ENCODE measurements around the gene CAPN12. TPM values are rescaled to one million over a fixed set of nuclear protein-coding genes. Genes with fewer than 3 reads are reported as not detected.

Gene CAPN12
- total and polyA plus RNA-seq, 10 of the 15 experiments (the other 5 are each of a cell fraction or from before 2014, with no cell fraction given): 0.64 to 4.6 (median 2.0) TPM

DNA sequence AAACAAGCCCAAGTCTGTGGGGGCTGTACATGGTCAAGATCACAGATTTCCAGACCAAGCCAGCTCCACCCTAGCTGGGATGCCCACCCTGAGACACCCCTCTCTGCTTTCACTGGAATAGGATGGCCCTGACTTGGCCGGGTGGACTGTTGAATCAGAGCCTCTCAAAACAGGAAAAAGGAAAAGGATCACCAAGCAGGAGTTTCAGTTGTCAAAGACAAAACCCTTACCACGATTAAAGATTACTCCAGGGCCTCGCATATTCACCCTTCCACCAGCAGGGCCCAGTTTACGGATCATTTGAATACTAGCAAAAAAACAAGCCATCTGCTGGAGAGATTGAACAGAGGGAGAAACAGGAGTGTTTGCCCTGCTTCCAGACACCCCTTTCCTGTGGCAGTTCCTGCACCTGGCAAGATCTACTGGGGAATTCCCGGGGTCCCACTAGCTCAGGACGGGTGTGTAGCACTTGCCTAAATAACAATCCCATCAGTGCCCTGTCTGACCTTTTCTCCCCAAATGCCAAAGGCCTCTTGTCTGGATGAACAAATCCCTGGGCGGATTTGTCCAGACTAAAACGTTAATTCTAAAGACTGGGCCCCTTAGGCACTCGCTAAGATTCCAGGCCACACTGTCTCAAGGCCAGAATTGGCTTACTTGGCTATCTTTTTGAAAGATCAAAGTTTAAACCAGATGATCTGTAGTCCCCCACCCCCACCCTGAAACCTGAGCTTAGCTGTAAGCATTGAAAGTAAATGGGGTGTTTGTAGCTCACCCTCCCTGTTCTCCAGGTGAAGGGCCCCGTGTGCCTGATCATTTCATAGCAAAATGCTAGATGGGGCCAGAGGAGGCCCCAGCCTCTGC is 58.4 kb downstream of the CAPN12 start (continued):
- TF ChIP-seq, protein P1, sequence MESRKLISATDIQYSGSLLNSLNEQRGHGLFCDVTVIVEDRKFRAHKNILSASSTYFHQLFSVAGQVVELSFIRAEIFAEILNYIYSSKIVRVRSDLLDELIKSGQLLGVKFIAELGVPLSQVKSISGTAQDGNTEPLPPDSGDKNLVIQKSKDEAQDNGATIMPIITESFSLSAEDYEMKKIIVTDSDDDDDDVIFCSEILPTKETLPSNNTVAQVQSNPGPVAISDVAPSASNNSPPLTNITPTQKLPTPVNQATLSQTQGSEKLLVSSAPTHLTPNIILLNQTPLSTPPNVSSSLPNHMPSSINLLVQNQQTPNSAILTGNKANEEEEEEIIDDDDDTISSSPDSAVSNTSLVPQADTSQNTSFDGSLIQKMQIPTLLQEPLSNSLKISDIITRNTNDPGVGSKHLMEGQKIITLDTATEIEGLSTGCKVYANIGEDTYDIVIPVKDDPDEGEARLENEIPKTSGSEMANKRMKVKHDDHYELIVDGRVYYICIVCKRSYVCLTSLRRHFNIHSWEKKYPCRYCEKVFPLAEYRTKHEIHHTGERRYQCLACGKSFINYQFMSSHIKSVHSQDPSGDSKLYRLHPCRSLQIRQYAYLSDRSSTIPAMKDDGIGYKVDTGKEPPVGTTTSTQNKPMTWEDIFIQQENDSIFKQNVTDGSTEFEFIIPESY (IDR thresholded peaks at IDR 0.05): no peak
- TF ChIP-seq EED (IDR thresholded peaks at IDR 0.05; ENCODE audit: low read depth) (peak; percentile 46; the same call in 1 of the 2 replicates), FOXM1 (IDR thresholded peaks at IDR 0.05; ENCODE audit: low read depth, low read length) (0 out of 2 replicates have a peak, but pooled peaks have one; percentile 9), BCL11A (IDR thresholded peaks at IDR 0.05; ENCODE audit: low read depth, low read length) (no peak), MEF2A (IDR thresholded peaks at IDR 0.05; ENCODE audit: insufficient read depth, low read depth, low read length) (no peak), TARDBP (IDR thresholded peaks at IDR 0.05; ENCODE audit: borderline replicate concordance) (no peak), NFIC (IDR thresholded peaks at IDR 0.05; ENCODE audit: low read depth, low read length) (no peak), TAF1 (IDR thresholded peaks at IDR 0.05; ENCODE audit: borderline replicate concordance, low read depth, low read length) (no peak)
- TF ChIP-seq, protein P2, sequence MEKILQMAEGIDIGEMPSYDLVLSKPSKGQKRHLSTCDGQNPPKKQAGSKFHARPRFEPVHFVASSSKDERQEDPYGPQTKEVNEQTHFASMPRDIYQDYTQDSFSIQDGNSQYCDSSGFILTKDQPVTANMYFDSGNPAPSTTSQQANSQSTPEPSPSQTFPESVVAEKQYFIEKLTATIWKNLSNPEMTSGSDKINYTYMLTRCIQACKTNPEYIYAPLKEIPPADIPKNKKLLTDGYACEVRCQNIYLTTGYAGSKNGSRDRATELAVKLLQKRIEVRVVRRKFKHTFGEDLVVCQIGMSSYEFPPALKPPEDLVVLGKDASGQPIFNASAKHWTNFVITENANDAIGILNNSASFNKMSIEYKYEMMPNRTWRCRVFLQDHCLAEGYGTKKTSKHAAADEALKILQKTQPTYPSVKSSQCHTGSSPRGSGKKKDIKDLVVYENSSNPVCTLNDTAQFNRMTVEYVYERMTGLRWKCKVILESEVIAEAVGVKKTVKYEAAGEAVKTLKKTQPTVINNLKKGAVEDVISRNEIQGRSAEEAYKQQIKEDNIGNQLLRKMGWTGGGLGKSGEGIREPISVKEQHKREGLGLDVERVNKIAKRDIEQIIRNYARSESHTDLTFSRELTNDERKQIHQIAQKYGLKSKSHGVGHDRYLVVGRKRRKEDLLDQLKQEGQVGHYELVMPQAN (conservative IDR thresholded peaks at IDR 0.05): no peak

Measured in GM12878 (cell line).